Measurements from ENCODE around the gene CIB4.

Gene CIB4

DNA sequence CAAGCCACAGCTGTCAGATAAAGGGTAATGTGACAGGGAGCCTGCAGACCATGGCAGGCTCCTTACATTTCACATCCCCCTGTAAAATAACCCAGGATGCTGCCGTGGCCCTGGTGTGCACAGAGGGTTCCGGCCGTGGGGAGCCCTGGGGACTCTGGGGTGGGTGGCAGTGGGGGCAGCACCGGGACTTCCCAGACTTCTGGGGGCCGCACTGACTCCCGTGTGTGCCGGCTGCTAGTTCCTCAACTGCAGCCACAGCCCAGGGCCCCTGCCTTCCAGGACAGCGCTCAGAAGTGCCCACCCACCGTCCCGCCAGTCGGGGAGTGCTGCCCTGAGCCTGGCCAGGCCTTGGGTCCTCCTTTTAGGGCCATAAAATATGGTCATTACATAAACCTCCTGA lies 56.5 kb downstream of the CIB4 start:
- TF ChIP-seq POLR2AphosphoS5 (IDR thresholded peaks at IDR 0.05; ENCODE audit: low read depth, low read length) (no peak), SIN3A (IDR thresholded peaks at IDR 0.05; ENCODE audit: borderline replicate concordance, insufficient read depth, low read length) (no peak)
- TF ChIP-seq, protein P1, sequence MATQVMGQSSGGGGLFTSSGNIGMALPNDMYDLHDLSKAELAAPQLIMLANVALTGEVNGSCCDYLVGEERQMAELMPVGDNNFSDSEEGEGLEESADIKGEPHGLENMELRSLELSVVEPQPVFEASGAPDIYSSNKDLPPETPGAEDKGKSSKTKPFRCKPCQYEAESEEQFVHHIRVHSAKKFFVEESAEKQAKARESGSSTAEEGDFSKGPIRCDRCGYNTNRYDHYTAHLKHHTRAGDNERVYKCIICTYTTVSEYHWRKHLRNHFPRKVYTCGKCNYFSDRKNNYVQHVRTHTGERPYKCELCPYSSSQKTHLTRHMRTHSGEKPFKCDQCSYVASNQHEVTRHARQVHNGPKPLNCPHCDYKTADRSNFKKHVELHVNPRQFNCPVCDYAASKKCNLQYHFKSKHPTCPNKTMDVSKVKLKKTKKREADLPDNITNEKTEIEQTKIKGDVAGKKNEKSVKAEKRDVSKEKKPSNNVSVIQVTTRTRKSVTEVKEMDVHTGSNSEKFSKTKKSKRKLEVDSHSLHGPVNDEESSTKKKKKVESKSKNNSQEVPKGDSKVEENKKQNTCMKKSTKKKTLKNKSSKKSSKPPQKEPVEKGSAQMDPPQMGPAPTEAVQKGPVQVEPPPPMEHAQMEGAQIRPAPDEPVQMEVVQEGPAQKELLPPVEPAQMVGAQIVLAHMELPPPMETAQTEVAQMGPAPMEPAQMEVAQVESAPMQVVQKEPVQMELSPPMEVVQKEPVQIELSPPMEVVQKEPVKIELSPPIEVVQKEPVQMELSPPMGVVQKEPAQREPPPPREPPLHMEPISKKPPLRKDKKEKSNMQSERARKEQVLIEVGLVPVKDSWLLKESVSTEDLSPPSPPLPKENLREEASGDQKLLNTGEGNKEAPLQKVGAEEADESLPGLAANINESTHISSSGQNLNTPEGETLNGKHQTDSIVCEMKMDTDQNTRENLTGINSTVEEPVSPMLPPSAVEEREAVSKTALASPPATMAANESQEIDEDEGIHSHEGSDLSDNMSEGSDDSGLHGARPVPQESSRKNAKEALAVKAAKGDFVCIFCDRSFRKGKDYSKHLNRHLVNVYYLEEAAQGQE (IDR thresholded peaks at IDR 0.05; ENCODE audit: insufficient read depth in 1 of 2, low read depth in 2 of 2, low read length in 2 of 2) = no peak

DNA sequence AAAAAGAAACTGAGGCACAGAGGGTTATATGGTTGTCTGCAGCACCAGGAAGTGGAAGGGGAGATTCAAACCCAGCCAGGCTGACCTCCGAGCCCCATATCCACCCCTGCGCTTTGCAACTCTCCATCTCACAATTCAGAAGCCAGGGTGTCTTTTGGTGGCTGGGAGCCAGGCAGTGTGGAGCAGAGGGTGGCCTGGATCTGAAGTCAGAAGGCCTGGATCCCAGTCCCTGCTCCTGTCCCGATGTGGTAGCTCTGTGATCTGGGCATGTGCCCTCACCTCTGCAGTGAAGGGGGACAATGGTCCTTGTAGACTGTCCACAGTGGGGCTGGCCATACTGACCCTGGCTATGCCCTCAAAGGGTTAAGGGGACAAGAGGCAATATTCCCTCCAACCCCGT lies 57.0 kb downstream of the CIB4 start:
- TF ChIP-seq FOXP2 (optimal IDR thresholded peaks at IDR 0.05; ENCODE audit: borderline replicate concordance, extremely low read depth, extremely low read length, insufficient read depth) (no peak), SIN3A (IDR thresholded peaks at IDR 0.05; ENCODE audit: borderline replicate concordance, insufficient read depth, low read length) (no peak), TAF1 (IDR thresholded peaks at IDR 0.05; ENCODE audit: borderline replicate concordance, insufficient read depth, low read length) (no peak), POLR2AphosphoS5 (IDR thresholded peaks at IDR 0.05; ENCODE audit: low read depth, low read length) (no peak)
- TF ChIP-seq, protein P1 (IDR thresholded peaks at IDR 0.05; ENCODE audit: insufficient read depth in 1 of 2, low read depth in 2 of 2, low read length in 2 of 2) = no peak

DNA sequence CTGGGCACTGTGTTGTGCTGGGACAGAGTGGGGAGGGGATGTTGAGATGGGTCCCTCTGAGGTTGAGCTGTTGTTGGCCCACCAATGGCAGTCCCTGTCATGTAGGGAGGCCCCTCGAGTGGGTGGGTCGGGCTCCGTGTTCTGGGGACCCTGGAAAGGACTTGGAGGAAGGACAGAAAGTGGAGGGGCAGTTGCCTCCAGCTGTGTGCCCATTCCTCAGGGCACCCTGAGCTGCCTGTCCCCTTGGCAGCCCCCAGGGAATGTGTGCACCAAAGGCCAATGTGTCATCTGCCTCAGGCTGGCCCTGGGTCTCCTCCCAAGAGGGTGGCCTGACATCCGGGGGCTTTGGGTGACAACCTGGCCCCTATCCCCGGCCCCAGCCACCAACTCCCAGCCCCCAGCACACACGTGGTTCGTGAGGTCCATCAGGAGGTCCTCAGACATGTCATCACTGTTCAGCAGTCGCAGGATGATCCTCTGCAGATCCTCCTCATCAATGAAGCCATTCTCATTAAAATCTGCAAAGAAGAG lies 57.7 kb downstream of the CIB4 start:
- TF ChIP-seq SIN3A (IDR thresholded peaks at IDR 0.05; ENCODE audit: borderline replicate concordance, insufficient read depth, low read length) (no peak), POLR2AphosphoS5 (IDR thresholded peaks at IDR 0.05; ENCODE audit: low read depth, low read length) (no peak), TAF1 (IDR thresholded peaks at IDR 0.05; ENCODE audit: borderline replicate concordance, insufficient read depth, low read length) (no peak), FOXP2 (optimal IDR thresholded peaks at IDR 0.05; ENCODE audit: borderline replicate concordance, extremely low read depth, extremely low read length, insufficient read depth) (no peak)
- TF ChIP-seq, protein P1 (IDR thresholded peaks at IDR 0.05; ENCODE audit: insufficient read depth in 1 of 2, low read depth in 2 of 2, low read length in 2 of 2) = no peak

DNA sequence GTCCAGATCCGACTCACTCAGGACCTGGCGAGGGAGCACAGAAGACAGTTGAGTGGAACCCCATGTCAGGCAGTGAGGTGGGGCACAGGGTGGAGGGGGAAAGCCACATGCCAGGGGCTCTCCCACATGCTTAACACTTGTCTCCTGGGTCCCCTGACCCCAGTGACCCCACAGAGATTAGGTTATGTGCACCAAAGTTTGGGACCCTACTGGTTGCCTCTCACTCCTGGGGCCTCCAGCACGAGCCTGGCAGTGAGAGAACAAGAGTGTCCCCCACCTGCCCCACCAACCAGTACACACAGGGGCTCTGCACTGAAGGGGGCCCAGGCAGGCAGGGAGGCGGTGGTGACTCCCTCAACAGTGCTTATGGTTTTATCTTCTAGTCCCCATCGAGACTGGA lies 58.3 kb downstream of the CIB4 start:
- TF ChIP-seq SIN3A (IDR thresholded peaks at IDR 0.05; ENCODE audit: borderline replicate concordance, insufficient read depth, low read length) (no peak), TAF1 (IDR thresholded peaks at IDR 0.05; ENCODE audit: borderline replicate concordance, insufficient read depth, low read length) (no peak), POLR2AphosphoS5 (IDR thresholded peaks at IDR 0.05; ENCODE audit: low read depth, low read length) (no peak), FOXP2 (optimal IDR thresholded peaks at IDR 0.05; ENCODE audit: borderline replicate concordance, extremely low read depth, extremely low read length, insufficient read depth) (no peak)
- TF ChIP-seq, protein P1 (IDR thresholded peaks at IDR 0.05; ENCODE audit: insufficient read depth in 1 of 2, low read depth in 2 of 2, low read length in 2 of 2) = no peak
